Anterior cingulate cortex (tissue), 58 donors: Measurements from ENCODE around the gene IPMK.
"Not testable (repeated sequence)": the region's sequence is repeated elsewhere in the genome, so short reads cannot be mapped to it uniquely, and the experiment has no call there.

Experiments
- DNase-seq, 58 donors: peaks; one replicate each; lab custom pipeline; 2025; lab: John Stamatoyannopoulos, UW

Gene IPMK

DNA sequence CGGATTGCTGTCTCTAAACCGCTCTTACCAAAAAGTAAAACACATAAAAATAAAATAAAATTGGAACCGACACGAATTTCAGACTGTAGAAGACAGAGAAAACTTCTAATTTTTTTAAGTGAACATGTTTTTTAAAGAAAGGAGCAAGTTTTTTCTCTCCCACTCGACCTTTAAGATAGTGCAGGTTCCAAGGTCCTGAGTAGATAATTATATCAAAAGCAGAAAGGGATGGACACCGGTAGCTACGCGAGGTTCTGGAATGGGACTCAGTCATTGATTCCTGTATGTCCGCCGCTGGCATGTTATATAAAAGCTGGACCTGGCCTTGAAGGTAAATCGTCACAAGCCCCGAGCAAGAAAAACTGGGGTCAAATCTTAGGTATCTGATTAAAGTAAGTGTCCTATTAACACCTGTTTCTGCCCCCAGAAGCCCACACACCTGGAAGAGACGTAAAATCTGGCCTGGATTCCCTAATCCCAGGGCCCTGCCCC, 806 bp upstream of the IPMK start:
- DNase-seq = no peak

DNA sequence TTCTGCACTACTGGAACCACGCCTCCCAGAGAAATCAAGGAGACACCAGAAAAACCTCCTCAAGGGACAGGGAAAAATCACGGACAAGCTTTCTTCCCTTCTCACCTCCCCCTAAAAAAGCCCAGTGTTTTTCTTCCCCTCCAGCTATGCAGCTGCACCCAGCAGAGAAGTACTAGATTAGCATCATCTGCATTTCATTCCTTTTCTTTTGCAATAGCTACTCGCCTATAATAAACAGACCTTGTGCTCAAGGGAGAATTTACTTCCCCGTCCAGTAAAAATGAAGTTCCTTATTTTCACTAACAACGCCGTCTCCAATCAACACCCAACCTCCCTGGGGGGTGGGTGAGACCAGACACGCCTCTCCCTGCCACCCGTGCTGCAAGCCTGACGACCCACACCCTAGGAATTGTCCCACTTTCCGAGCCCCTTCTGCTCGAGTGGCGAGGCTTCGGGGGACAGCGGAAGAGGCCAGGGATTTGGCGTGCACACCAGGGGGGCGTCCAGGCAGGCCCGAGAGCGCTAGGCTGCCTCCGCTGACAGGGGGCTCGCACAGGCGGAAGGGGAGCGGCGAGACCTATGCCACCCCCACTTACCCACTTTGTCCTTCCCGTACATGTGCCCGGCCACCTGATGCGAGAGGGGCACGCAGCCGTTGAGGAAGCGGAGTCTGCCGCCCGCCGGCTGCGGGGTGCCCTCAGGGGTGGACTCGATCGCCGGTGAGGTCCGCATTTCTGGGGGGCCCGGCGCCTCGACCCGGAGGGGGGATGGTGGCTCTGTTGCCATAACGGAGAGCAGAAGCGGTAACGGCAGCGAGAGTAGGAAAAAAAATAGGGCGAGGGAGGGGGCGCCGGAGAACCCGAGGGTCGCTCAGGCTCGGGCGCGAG, 625 bp downstream of the IPMK start:
- peak in 47 of 58 donors; percentile 7 to 68 (median 42) for DNase-seq

DNA sequence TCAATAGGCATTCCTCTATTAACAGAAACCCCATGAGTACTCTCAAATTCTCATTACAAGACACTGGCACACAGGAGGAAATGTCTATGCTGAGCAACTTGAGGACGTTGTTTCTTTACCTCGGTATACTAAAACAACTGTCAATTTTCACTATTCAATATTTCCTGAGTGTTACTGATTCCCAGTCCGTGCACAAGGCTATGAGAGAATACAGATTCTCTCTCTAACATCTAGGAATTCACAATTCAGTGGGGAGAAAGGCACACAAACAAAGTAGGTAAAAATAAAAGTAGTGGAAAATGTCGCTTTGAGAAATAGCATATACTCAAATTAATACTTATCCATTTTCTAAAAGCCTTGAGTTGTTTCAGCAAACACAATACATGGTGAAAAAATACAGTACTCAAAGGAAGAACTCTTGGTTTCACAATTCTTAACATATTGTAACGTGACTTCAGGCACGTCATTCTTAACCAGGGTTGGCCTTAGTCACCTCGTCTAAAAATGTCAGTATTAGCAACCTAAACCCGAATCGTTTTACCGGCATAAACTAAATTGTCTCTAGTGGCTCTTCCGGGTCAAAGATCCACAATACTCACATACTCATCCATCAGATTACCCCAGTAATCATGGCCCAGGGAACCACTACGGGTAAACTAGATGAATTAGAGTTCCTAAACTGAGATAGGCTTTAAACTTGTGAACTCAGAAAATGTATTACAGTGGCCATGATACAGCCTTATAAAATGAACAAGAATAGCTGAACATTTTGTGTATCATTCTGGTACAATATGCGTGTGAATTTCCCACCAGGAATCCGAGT, 1.5 kb downstream of the IPMK start:
- DNase-seq = peak in 1 of 58 donors; percentile 23

DNA sequence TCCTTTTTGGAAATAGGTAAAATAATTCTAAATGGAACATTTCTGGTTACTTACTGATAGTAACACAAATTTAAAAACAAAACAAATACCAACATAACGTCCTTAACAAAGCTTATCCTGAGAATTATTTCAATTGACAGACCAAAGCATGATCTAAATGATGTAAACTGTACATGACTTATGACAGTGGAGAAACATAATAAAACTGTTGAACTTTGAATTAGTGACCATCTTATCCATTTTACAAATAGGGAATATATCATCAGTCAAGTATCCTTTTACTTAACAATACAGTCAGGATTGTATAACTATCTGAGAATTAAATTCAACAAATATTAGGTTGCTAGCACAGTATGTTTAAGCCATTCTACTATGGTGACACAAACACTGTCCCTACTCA, 2.4 kb downstream of the IPMK start:
- no peak for DNase-seq

DNA sequence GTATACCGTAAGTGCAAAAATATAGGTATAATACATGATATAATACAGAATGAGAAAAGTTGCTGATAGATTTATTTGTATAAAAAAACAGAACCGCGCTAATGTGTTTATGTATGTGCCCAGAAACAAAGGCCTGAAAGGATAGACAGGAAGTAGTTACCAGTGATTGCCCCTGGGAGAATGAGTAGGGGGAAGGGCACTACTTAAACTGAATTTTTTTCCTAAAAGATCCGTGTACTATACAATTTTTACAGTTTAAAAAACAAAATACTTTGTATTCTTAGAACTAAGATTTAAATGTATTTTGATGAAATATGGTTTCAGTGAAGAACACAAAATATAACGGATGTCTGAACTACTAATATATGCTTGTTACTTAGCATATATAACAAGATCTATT, 2.9 kb downstream of the IPMK start:
- no peak for DNase-seq

DNA sequence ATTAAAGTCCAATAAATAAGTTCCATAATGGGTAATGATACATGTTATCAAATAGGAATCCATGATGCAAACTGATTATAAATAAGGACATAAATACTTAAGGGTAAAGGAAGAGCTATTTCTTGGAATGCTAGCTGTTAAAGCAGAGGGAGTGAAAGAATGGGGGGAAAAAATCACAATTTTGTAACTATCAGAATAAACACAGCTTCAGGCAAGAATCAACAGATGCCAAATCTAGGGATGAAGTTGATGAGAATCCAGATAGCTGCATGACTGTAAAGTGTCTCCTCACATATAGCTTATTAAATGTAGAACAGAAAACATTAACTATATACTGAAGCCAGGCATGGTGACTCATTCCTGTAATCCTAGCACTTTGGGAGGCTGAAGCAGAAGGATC, 4.9 kb downstream of the IPMK start:
- no peak for DNase-seq

DNA sequence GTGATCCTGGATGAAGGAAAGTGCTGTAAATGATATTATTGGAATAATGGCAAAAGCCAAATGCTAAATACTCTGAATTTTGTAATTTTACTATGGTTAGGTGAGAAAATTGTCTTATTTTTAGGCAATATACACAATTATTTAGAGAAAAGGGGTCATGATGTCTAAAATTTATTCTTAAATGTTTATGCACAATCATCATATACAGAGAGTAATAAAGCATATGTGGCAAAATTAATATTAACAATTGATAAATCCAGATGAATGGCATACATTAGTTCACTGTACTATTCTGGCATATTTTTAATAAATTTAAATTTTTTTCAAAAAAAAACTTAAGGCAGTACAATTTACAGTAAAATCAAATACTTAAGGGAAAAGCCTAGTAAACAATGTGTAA, 7.4 kb downstream of the IPMK start:
- no peak for DNase-seq

DNA sequence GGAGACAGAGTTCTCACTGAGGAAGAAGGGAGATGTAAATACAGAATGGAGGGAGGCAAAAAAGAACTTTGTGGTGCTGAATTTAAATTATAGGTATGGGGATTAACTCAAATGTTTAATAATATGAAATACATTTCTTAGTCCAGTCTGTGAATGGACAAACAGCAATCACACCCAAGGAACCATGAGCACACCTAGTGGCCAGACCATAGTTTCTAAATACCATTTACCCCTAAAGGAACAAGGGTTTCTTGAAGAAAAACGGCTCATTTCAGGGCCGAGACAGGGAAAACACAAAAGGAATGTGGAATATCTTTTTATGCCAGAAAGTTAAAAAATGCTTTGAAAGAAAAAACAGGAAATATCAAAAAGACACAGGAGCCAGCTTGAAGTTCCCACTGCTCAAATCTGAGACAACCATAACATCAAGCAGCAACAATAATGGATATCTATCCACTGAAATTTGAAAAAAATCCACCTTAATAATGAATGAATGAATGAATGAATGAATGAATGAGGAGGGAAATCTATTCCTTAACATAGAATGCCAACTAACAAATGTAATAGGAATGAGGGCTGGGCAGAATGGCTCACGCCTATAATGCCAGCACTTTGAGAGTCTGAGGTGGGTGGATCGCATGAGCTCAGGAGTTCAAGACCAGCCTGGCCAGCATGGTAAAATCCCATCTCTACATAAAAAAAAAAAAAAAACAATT, 8.6 kb downstream of the IPMK start:
- DNase-seq = no peak

DNA sequence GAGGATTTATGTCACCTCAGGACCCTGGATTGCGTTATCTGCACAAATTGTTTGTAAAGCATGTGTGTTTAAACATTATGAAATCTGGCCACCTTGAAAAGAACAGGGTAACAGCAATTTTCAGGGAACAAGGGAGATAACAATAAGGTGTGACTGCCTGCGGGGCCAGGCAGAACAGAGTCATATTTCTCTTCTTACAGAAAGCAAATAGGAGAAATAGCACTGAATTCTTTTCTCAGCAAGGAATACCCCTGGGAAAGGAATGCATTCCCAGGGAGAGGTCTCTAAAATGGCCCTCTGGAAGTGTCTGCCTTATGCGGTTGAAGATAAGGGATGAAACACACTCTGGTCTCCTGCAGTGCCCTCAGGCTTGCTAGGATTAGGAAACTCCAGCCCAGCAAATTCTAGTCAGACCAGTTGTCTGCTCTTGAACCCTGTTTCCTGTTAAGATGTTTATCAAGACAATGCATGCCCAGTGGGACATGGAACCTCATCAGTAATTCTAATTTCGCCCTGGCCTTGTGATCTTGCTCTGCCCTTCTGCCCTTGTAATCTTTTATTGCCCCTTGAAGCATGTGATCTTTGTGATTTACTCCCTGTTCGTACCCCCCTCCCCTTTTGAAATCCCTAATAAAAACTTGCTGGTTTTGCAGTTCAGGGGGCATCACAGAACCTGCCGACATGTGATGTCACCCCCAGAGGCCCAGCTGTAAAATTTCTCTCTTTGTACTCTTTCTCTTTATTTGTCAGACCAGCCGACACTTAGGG, 11.5 kb downstream of the IPMK start:
- not testable (repeated sequence) for DNase-seq

DNA sequence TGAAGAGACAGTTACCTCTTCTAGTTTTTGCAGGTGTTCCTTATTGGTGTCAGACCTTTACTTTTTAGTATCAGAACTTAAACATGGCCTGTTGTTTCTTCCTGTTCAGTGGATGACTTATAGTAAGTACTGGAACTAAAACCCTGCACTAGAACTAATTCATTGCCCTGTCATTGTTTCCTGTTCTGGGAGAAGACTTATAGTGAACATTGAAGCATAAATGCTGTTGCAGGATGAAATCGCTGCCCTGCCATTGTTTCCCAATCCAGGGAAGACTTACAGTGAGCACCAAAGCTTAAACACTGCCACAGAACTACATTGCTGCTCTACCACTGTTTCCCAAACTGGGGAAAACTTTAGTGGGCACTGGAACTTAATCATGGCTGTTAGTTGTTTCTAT, 13.1 kb downstream of the IPMK start:
- DNase-seq = no peak

DNA sequence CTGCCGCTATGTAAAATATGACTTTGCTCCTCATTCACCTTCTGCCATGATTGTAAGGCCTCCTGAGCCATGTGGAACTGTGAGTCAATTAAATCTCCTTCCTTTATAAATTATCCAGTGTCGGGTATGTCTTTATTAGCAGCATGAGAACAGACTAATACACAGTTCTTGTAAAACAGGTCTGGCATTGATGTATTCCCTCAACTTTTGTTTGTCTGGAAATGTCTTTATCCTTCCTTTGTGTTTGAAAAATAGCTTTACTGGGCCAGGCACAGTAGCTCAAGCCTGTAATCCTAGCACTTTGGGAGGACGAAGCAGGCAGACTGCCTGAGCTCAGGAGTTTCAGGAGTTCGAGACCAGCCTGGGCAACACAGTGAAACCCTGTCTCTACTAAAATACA, 14.5 kb downstream of the IPMK start:
- no peak for DNase-seq

DNA sequence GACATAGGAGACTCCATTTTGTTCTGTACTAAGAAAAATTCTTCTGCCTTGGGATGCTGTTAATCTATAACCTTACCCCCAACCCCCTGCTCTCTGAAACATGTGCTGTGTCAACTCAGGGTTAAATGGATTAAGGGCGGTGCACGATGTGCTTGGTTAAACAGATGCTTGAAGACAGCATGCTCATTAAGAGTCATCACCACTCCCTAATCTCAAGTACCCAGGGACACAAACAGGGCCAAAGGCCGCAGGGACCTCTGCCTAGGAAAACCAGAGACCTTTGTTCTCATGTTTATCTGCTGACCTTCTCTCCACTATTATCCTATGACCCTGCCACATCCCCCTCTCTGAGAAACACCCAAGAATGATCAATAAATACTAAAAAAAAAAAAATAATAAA, 23.0 kb downstream of the IPMK start:
- DNase-seq = not testable (repeated sequence)

DNA sequence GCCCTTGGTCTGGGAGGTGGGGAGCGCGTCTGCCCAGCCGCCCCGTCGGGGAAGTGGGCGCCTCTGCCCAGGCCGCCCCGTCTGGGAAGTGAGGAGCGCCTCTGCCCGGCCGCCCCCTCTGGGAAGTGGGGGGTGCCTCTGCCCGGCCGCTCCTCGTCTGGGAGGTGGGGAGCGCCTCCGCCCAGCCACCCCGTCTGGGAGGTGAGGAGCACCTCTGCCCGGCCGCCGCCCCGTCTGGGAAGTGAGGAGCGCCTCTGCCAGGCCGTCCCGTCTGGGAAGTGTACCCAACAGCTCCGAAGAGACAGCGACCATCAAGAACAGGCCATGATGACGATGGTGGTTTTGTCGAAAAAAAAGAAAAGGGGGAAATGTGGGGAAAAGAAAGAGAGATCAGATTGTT, 23.5 kb downstream of the IPMK start:
- DNase-seq = not testable (repeated sequence)

DNA sequence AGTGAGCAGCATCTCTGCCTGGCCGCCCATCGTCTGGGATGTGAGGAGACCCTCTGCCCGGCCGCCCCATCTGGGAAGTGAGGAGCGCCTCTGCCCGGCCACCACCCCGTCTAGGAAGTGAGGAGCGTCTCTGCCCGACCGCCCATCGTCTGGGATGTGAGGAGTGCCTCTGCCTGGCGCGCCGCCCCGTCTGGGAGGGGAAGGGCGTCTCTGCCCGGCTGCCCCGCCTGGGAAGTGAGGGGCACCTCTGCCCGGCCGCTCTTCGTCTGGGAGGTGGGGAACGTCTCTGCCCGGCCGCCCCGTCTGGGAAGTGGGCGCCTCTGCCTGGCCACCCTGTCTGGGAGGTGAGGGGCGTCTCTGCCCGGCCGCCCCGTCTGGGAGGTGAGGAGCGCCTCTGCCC, 23.9 kb downstream of the IPMK start:
- DNase-seq = not testable (repeated sequence)

DNA sequence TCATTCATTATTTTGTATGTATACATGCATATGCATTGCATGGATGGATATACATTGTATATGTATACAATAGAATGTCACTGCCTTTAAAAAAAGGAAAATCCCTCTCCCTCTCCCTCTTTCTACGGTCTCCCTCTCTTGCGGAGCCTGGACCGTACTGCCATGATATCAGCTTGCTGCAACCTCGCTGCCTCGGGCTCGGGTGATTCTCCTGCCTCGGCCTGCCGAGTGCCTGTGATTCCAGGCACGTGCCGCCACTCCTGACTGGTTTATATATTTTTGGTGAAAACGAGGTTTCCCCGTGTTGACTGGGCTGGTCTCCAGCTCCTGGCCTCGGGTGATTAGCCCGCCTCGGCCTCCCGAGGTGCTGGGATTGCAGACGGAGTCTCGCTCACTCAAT, 24.4 kb downstream of the IPMK start:
- no peak for DNase-seq

DNA sequence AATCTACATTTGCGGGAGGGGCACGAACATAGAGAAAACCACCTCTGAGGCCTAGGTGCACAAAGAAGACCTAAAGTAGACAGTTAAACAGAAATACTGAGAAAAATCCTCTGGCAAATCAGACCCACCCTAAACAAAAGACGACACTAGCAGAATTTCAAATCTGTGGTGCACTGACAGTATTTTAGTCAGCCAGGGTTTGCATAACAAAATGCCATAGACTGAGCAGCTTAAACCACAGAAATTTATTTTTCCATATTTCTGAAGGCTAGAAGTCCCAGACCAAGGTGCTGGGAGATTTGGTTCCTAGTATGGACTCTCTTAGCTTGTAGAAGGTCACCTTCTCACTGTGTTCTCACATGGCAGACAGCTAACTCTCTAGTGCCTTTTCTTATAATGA, 26.3 kb downstream of the IPMK start:
- DNase-seq = no peak

DNA sequence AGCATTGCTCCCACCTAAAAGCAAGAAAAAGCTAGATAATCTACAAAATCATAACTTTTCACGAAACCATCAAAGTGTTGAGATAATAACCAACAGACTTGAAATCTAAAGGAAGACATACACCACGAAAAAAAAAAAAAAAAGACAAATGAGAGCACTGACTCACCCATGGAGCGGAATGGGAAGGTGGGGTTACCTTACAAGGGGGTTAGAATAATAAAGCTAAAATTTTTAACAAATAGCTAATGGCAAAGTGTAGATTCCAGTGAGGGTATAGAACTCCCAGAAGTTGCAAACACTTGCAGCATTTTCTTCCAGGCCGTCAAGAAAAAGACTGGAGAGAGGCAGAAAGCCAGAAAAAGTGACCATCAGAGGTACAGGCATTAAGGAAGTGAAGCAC, 27.2 kb downstream of the IPMK start:
- no peak for DNase-seq

DNA sequence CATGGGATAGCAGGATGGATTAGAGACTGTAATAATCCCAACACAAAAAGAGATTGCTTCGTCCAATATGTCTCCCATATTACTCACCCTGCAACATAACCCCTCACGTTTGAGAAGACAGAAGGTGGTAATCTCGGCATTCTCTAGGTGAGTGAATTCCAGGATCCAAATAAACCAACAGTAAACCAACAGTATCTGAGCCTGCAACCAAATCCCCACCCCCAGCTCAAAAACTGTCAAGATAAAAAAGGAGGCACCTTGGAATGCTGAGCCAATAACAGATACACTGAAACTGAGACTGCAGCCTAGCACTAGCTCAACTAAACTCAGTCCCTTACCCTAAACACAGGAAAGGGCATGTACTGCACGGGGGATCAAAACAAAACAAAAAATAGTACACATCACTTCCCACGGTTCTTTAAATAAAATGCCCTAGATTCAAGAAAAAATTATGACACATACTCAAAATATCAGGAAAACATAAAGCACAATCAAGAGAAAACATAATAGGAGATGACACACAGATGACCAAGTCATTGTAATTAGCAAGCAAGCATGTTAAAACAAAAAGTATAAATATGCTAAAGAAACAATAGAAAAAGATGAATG, 28.0 kb downstream of the IPMK start:
- no peak for DNase-seq

DNA sequence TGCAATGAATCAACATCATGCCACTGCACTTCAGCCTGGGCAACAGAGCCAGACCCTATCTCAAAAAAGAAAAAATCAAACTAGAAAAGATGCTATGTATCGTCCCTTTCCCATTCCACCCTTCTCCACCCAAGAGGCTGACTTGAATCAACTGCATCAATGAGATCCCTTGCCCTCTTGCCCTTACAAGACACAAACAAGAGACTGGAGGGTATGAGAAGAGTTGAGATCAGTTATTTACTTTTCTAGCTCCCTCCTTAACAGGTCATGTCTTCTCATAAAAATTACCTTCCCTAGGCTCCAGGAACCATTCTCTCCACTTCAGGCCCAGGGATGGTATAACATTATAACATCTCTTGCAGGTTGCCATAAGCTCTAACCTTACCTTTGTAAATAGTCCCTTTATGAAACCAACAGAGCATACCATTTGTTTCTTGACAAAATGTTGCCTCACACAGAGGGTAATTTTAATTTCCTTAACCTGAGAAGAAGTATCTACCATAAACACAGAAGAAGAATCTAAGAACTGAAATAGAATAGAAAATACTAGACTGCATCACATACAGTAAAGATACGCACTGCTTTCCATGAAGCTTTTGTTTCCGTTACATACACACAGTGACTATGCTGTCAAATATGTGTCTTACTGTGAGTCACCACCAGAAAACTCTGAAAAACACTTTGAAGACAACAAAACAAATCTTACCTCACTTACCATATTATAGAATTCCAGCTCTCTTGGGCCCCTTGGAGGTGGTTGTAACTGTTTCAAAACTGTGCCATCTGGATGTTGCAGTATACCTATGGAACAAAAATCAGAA, 30.5 kb downstream of the IPMK start:
- DNase-seq = no peak
